Nephron (organoid): ENCODE measurements around the gene MRPL33.

Source experiments
- H3K27ac Mint-ChIP-seq, 3 experiments: 2 replicates each; pipeline ENCODE4 v1.8.0; 2020; ENCODE audit warnings: mixed read lengths in 3 of 3, mild to moderate bottlenecking in 2 of 3, moderate library complexity in 1 of 3
- H3K27me3 Mint-ChIP-seq: 2 replicates; pipeline ENCODE4 v1.8.0; 2021; ENCODE audit warnings: low read depth, mild to moderate bottlenecking, moderate library complexity, mixed read lengths
- H3K36me3 Mint-ChIP-seq: 2 replicates; pipeline ENCODE4 v1.8.0; 2020; ENCODE audit warnings: low read depth, mixed read lengths
- H3K4me1 Mint-ChIP-seq: 2 replicates; pipeline ENCODE4 v1.8.0; 2020; ENCODE audit warnings: mixed read lengths
- H3K4me3 Mint-ChIP-seq, 3 experiments: 2 replicates each; pipeline ENCODE4 v1.8.0; 2020; ENCODE audit warnings: mild to moderate bottlenecking in 3 of 3, mixed read lengths in 3 of 3, moderate library complexity in 2 of 3
- H3K9me3 Mint-ChIP-seq: 2 replicates; pipeline ENCODE4 v1.8.0; 2020; ENCODE audit warnings: mixed read lengths
- CTCF ChIP-seq, 3 experiments: fragments of 200-600 bp; sonication (generic); IDR thresholded peaks; one replicate each; pipeline ENCODE4 v1.5.0; 2021; ENCODE audit warnings: antibody characterized with exemption in 3 of 3; ENCODE audit not compliant: unreplicated experiment in 3 of 3

Gene MRPL33

GRCh38 chr2:27823569-27823968 is 52.0 kb downstream of the MRPL33 start:
- H3K27ac Mint-ChIP-seq = no peak overlapping the region
- H3K4me3 Mint-ChIP-seq = no peak overlapping the region
- peaks cover 10% of the 10 kb centered on the region for H3K36me3 Mint-ChIP-seq
- TF ChIP-seq CTCF (IDR thresholded peaks at IDR 0.05; ENCODE audit: unreplicated experiment in 3 of 3) = no peak
- H3K4me1 Mint-ChIP-seq = no peaks in the 10 kb centered on the region
- peaks cover 11% of the 10 kb centered on the region for H3K9me3 Mint-ChIP-seq
- H3K27me3 Mint-ChIP-seq = peaks cover 4% of the 10 kb centered on the region

GRCh38 chr2:27824401-27824800 is 52.9 kb downstream of the MRPL33 start:
- H3K4me1 Mint-ChIP-seq = no peaks in the 10 kb centered on the region
- no peak overlapping the region for H3K27ac Mint-ChIP-seq
- TF ChIP-seq CTCF (IDR thresholded peaks at IDR 0.05; ENCODE audit: unreplicated experiment in 3 of 3) = no peak
- peaks cover 4% of the 10 kb centered on the region for H3K27me3 Mint-ChIP-seq
- H3K36me3 Mint-ChIP-seq = peaks cover 10% of the 10 kb centered on the region
- no peak overlapping the region for H3K4me3 Mint-ChIP-seq
- peaks cover 11% of the 10 kb centered on the region for H3K9me3 Mint-ChIP-seq

- no peaks in the 10 kb centered on the region for H3K4me1 Mint-ChIP-seq
- peaks cover 23% of the 10 kb centered on the region for H3K36me3 Mint-ChIP-seq
- no peak for TF ChIP-seq CTCF (IDR thresholded peaks at IDR 0.05; ENCODE audit: unreplicated experiment in 3 of 3)
- H3K27ac Mint-ChIP-seq = no peak overlapping the region
- H3K4me3 Mint-ChIP-seq = no peak overlapping the region
- peaks cover 7% of the 10 kb centered on the region for H3K9me3 Mint-ChIP-seq
- H3K27me3 Mint-ChIP-seq = peaks cover 4% of the 10 kb centered on the region
Measured at GRCh38 chr2:27828305-27828704, 56.8 kb downstream of the MRPL33 start.
